ENCODE measurements around the gene ERBB4.

ERBB4 gene

GRCh38 chr2:211407076-211407475, 1131.5 kb downstream of the ERBB4 start:
- no peak for TF ChIP-seq CTCF (IDR thresholded peaks at IDR 0.05; ENCODE audit: low read length)
- TF ChIP-seq EZH2 (optimal IDR thresholded peaks at IDR 0.05; ENCODE audit: low read depth, low read length) = no peak
- TF ChIP-seq EZH2phosphoT487 (IDR thresholded peaks at IDR 0.05; ENCODE audit: low read length) = no peak
- Histone ChIP-seq H3K9me2 (replicated peaks; ENCODE audit: insufficient read depth, low read length) (no peaks in the 10 kb centered on the region), H4K20me1 (ENCODE audit: insufficient read depth, low read length) (no peaks in the 10 kb centered on the region), H3K79me2 (ENCODE audit: low read length) (no peaks in the 10 kb centered on the region), H3K4me2 (ENCODE audit: low read depth, low read length) (no peak overlapping the region), H3K4me1 (ENCODE audit: low read length) (no peaks in the 10 kb centered on the region), H3K27ac (ENCODE audit: low read length) (no peak overlapping the region), H2AFZ (ENCODE audit: low read length) (no peak overlapping the region), H3K4me3 (ENCODE audit: low read length) (no peak overlapping the region), H3K9me3 (replicated peaks; ENCODE audit: insufficient read depth, low read length) (no peaks in the 10 kb centered on the region), H3K27me3 (replicated peaks; ENCODE audit: insufficient read depth, low read length) (no peaks in the 10 kb centered on the region), H3K9ac (ENCODE audit: low read length) (no peak overlapping the region), H3F3A (ENCODE audit: insufficient read depth, low read length) (no peaks in the 10 kb centered on the region), H3K36me3 (replicated peaks; ENCODE audit: insufficient read depth, low read length) (no peaks in the 10 kb centered on the region)
- no peak for DNase-seq

GRCh38 chr2:211405036-211405435, 1133.6 kb downstream of the ERBB4 start:
- no peaks in the 10 kb centered on the region for H4K20me1 ChIP-seq (ENCODE audit: insufficient read depth, low read length)

GRCh38 chr2:211404098-211404497, 1134.5 kb downstream of the ERBB4 start:
- H3K79me2 ChIP-seq (ENCODE audit: low read length) = no peaks in the 10 kb centered on the region
- H3K9me3 ChIP-seq (replicated peaks; ENCODE audit: insufficient read depth, low read length) = no peaks in the 10 kb centered on the region
- H2AFZ ChIP-seq (ENCODE audit: low read length) = no peak overlapping the region
- H3K27ac ChIP-seq (ENCODE audit: low read length) = no peak overlapping the region
- no peaks in the 10 kb centered on the region for H3F3A ChIP-seq (ENCODE audit: insufficient read depth, low read length)
- no peak for DNase-seq
- H3K27me3 ChIP-seq (replicated peaks; ENCODE audit: insufficient read depth, low read length) = no peaks in the 10 kb centered on the region
- no peaks in the 10 kb centered on the region for H3K4me1 ChIP-seq (ENCODE audit: low read length)
- H4K20me1 ChIP-seq (ENCODE audit: insufficient read depth, low read length) = no peaks in the 10 kb centered on the region
- no peaks in the 10 kb centered on the region for H3K36me3 ChIP-seq (replicated peaks; ENCODE audit: insufficient read depth, low read length)
- no peak overlapping the region for H3K9ac ChIP-seq (ENCODE audit: low read length)
- H3K4me2 ChIP-seq (ENCODE audit: low read depth, low read length) = no peak overlapping the region
- H3K9me2 ChIP-seq (replicated peaks; ENCODE audit: insufficient read depth, low read length) = no peaks in the 10 kb centered on the region
- H3K4me3 ChIP-seq (ENCODE audit: low read length) = no peak overlapping the region
- TF ChIP-seq EZH2phosphoT487 (IDR thresholded peaks at IDR 0.05; ENCODE audit: low read length) (no peak), CTCF (IDR thresholded peaks at IDR 0.05; ENCODE audit: low read length) (no peak), EZH2 (optimal IDR thresholded peaks at IDR 0.05; ENCODE audit: low read depth, low read length) (no peak)

More at GRCh38 chr2:211405036-211405435, 1133.6 kb downstream of the ERBB4 start:
- Histone ChIP-seq H3K9me3 (replicated peaks; ENCODE audit: insufficient read depth, low read length) (no peaks in the 10 kb centered on the region), H3K4me2 (ENCODE audit: low read depth, low read length) (no peak overlapping the region), H3K9ac (ENCODE audit: low read length) (no peak overlapping the region), H3K79me2 (ENCODE audit: low read length) (no peaks in the 10 kb centered on the region), H3K9me2 (replicated peaks; ENCODE audit: insufficient read depth, low read length) (no peaks in the 10 kb centered on the region), H3F3A (ENCODE audit: insufficient read depth, low read length) (no peaks in the 10 kb centered on the region), H3K27me3 (replicated peaks; ENCODE audit: insufficient read depth, low read length) (no peaks in the 10 kb centered on the region), H3K27ac (ENCODE audit: low read length) (no peak overlapping the region), H3K36me3 (replicated peaks; ENCODE audit: insufficient read depth, low read length) (no peaks in the 10 kb centered on the region), H3K4me1 (ENCODE audit: low read length) (no peaks in the 10 kb centered on the region), H2AFZ (ENCODE audit: low read length) (no peak overlapping the region), H3K4me3 (ENCODE audit: low read length) (no peak overlapping the region)
- DNase-seq = no peak
- no peak for TF ChIP-seq EZH2 (optimal IDR thresholded peaks at IDR 0.05; ENCODE audit: low read depth, low read length)
- no peak for TF ChIP-seq EZH2phosphoT487 (IDR thresholded peaks at IDR 0.05; ENCODE audit: low read length)
- no peak for TF ChIP-seq CTCF (IDR thresholded peaks at IDR 0.05; ENCODE audit: low read length)

Data from MM.1S (cell line).